Keratinocyte (primary cell): ENCODE results near the gene FAM170B. TPM values are rescaled to one million over a fixed set of nuclear protein-coding genes. Genes with fewer than 3 reads are reported as not detected.

Experiments used
- DNase-seq: peaks from one replicate; pipeline ENCODE4 v3.0.0-alpha.2; 2011; ENCODE audit warnings: low read depth, missing footprints, low spot score
- FAIRE-seq: peaks from 2 replicates; lab custom pipeline; 2011; peaks lifted over from hg19 to GRCh38; lab: Jason Lieb, UNC
- H2AFZ ChIP-seq: 2 replicates; pipeline ENCODE4 v1.6.0; 2012; ENCODE audit warnings: low read length, control low read depth, inconsistent platforms; ENCODE audit not compliant: control insufficient read depth
- H3K27ac ChIP-seq: 2 replicates; pipeline ENCODE4 v1.5.1; 2011; ENCODE audit warnings: low read length; ENCODE audit not compliant: control insufficient read depth, insufficient read depth
- H3K27me3 ChIP-seq: 3 replicates; pipeline ENCODE4 v1.6.0; 2011; ENCODE audit warnings: low read length; ENCODE audit not compliant: control insufficient read depth, insufficient read depth; ENCODE audit errors: extremely low read depth
- H3K36me3 ChIP-seq, 2 experiments: 2 replicates in 1 of 2; 3 replicates in 1 of 2; pipeline ENCODE4 v1.5.1; 2011; ENCODE audit warnings: low read length in 2 of 2, mild to moderate bottlenecking in 1 of 2; ENCODE audit not compliant: control insufficient read depth in 2 of 2, insufficient read depth in 2 of 2; ENCODE audit errors: extremely low read depth in 1 of 2
- H3K4me1 ChIP-seq: 3 replicates; pipeline ENCODE4 v1.5.1; 2011; ENCODE audit warnings: low read length; ENCODE audit not compliant: control insufficient read depth, insufficient read depth; ENCODE audit errors: extremely low read depth
- H3K4me2 ChIP-seq: 3 replicates; pipeline ENCODE4 v1.6.0; 2011; ENCODE audit warnings: low read depth, low read length; ENCODE audit not compliant: control insufficient read depth, insufficient read depth; ENCODE audit errors: extremely low read depth
- H3K4me3 ChIP-seq, 3 experiments: fragments of 200-600 bp in 1 of 3; sonication (generic) in 1 of 3; 2 replicates in 2 of 3; 3 replicates in 1 of 3; pipeline ENCODE4 v1.5.1; 2011 to 2016; ENCODE audit warnings: low read length in 3 of 3, mild to moderate bottlenecking in 3 of 3, control low read depth in 2 of 3, inconsistent platforms in 1 of 3, low read depth in 1 of 3, mixed read lengths in 1 of 3, mixed run types in 1 of 3, moderate library complexity in 1 of 3; ENCODE audit not compliant: control insufficient read depth in 2 of 3, insufficient read depth in 2 of 3; ENCODE audit errors: extremely low read depth in 1 of 3
- H3K79me2 ChIP-seq: 2 replicates; pipeline ENCODE4 v1.6.0; 2012; ENCODE audit warnings: low read length; ENCODE audit not compliant: control insufficient read depth, insufficient read depth
- H3K9ac ChIP-seq: 3 replicates; pipeline ENCODE4 v1.6.0; 2011; ENCODE audit warnings: low read length; ENCODE audit not compliant: control insufficient read depth, insufficient read depth; ENCODE audit errors: extremely low read depth
- H3K9me1 ChIP-seq: 3 replicates; pipeline ENCODE4 v1.6.0; 2011; ENCODE audit warnings: low read length; ENCODE audit not compliant: control insufficient read depth, insufficient read depth; ENCODE audit errors: extremely low read depth
- H3K9me3 ChIP-seq: 2 replicates; pipeline ENCODE4 v1.5.1; 2012; ENCODE audit warnings: low read depth, low read length; ENCODE audit not compliant: control insufficient read depth
- H4K20me1 ChIP-seq: 3 replicates; pipeline ENCODE4 v1.6.0; 2011; ENCODE audit warnings: low read length; ENCODE audit not compliant: control insufficient read depth, insufficient read depth; ENCODE audit errors: extremely low read depth
- EZH2 ChIP-seq: IDR thresholded peaks from one replicate; pipeline ENCODE4 v1.6.1; 2012; ENCODE audit warnings: inconsistent platforms, mild to moderate bottlenecking, low read length, moderate library complexity
- dilution Hi-C: fragments of 300-500 bp; cut with MboI; formaldehyde crosslinking; loops from one replicate; pipeline ENCODE4 v1.7.0; 2020; ENCODE audit warnings: low sequenced_read_pairs; ENCODE audit not compliant: extremely low pct_ligation_motif_present
- polyA plus RNA-seq, 5 experiments: library from polyadenylated mRNA; depleted of rRNA in 3 of 5; stranded (reverse) in 3 of 5; stranded (forward) in 1 of 5; unstranded in 1 of 5; fragments of >200 nt; gene quantifications; 1 replicate in 1 of 5; 2 replicates in 3 of 5; 3 replicates in 1 of 5; pipeline versions ENCODE4 v1.2.1 to v1.2.3, GENCODE V29; 2011 to 2012; ENCODE audit warnings: missing spikeins in 2 of 5, low read depth in 1 of 5, low replicate concordance in 1 of 5
- TF ChIP-seq, protein P1 (sequence below), 3 experiments: IDR thresholded peaks in 1 of 3; conservative IDR thresholded peaks in 1 of 3; optimal IDR thresholded peaks in 1 of 3; 2 replicates in 2 of 3; 3 replicates in 1 of 3; pipeline versions ENCODE3 to v1.5.1; 2011; ENCODE audit warnings: low read length in 3 of 3, mild to moderate bottlenecking in 3 of 3, moderate library complexity in 2 of 3, control low read depth in 1 of 3, inconsistent platforms in 1 of 3; ENCODE audit not compliant: insufficient read depth in 2 of 3; ENCODE audit errors: extremely low read depth in 1 of 3

The FAM170B gene
- polyA plus RNA-seq, 1 donor (not counting 4 experiments of a cell fraction or from before 2014, with no cell fraction given): not detected

DNA sequence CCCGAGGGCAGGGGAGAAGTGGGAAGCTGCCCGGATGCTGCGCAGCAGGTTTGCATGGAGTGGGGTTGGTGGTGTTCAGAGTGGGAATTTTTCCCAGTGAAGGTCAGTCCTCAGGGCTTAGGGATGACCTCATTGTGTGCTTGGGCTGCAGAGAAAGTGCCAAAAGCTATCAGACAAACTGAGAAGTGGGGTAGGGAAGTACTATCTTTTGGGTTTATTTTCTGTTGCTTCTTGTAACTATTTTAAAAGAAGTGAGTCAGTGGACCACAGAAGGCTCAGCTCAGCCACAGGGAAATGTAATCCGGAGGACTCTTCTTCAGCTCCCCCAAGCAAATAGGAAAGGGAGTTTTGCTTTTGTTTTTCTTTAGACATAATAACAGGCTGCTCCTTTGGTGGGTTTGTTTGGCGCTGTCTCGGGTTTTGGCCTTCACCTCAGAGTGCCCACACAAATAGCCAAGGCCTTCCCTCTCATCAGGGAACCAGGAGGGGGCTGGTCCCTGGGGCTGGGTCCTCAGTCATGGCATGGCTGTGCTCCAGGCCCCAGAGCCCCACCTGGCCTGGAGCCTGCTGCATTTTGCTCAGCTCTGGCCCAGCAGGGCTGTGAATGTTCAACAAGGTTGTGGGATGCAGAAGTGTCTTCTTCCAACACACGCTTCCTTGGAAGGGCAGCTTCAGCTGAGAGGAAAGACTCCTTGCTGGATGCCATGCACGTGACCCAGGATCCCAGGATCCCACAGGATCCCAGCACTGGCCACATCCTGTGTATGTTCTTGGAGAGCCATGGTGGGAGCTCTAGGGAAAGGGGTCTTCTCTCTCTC lies 5.4 kb upstream of the FAM170B start:
- Histone ChIP-seq H3K9me1 (no peaks in the 10 kb centered on the region), H3K36me3 (no peaks in the 10 kb centered on the region), H4K20me1 (no peaks in the 10 kb centered on the region), H3K27ac (no peak overlapping the region), H3K9me3 (no peaks in the 10 kb centered on the region), H3K4me3 (no peak overlapping the region), H2AFZ (no peak overlapping the region), H3K79me2 (no peaks in the 10 kb centered on the region), H3K9ac (no peak overlapping the region), H3K4me1 (no peaks in the 10 kb centered on the region), H3K4me2 (no peak overlapping the region), H3K27me3 (no peaks in the 10 kb centered on the region)
- DNase-seq: no peak
- TF ChIP-seq, protein P1, sequence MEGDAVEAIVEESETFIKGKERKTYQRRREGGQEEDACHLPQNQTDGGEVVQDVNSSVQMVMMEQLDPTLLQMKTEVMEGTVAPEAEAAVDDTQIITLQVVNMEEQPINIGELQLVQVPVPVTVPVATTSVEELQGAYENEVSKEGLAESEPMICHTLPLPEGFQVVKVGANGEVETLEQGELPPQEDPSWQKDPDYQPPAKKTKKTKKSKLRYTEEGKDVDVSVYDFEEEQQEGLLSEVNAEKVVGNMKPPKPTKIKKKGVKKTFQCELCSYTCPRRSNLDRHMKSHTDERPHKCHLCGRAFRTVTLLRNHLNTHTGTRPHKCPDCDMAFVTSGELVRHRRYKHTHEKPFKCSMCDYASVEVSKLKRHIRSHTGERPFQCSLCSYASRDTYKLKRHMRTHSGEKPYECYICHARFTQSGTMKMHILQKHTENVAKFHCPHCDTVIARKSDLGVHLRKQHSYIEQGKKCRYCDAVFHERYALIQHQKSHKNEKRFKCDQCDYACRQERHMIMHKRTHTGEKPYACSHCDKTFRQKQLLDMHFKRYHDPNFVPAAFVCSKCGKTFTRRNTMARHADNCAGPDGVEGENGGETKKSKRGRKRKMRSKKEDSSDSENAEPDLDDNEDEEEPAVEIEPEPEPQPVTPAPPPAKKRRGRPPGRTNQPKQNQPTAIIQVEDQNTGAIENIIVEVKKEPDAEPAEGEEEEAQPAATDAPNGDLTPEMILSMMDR (optimal IDR thresholded peaks at IDR 0.05 in 1 of 3, IDR thresholded peaks at IDR 0.05 in 1 of 3, conservative IDR thresholded peaks at IDR 0.05 in 1 of 3; ENCODE audit: extremely low read depth in 1 of 3, insufficient read depth in 2 of 3, low read length in 3 of 3): no peak
- no peak for TF ChIP-seq EZH2
- FAIRE-seq: no peak
- dilution Hi-C loops: no loop called here

DNA sequence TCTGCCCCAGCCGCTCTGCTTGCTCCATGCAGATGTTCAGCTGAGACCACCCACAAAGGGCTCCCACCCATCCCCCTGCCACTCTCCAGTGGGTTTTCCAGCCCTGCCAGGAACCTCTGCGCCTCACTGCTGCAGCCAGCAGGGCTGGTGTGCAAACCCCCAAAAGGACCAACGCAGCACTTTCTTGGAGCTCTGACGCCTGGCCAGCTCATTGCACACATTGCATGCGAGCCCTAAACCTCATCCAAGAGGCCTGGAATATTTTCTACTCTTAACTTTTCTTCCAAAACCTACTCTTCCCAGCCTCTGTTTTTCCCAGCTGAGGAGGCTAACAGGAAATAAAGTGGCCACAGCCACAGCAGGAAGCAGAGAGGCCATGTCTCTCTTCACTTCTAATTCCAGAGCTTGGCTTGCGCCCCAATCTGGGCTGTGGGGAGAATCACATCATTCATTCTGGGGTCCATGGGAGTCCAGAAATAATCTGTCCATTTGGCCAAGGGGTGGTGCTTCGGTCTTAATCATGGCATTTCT lies 4.6 kb upstream of the FAM170B start:
- H3K79me2 ChIP-seq: no peaks in the 10 kb centered on the region
- TF ChIP-seq, protein P1 (optimal IDR thresholded peaks at IDR 0.05 in 1 of 3, IDR thresholded peaks at IDR 0.05 in 1 of 3, conservative IDR thresholded peaks at IDR 0.05 in 1 of 3; ENCODE audit: extremely low read depth in 1 of 3, insufficient read depth in 2 of 3, low read length in 3 of 3): no peak
- no peak for TF ChIP-seq EZH2
- H3K4me2 ChIP-seq: no peak overlapping the region
- no peaks in the 10 kb centered on the region for H3K27me3 ChIP-seq
- no peaks in the 10 kb centered on the region for H3K4me1 ChIP-seq
- no peak overlapping the region for H3K27ac ChIP-seq
- dilution Hi-C loops: no loop called here
- no peaks in the 10 kb centered on the region for H3K36me3 ChIP-seq
- no peak for FAIRE-seq
- H2AFZ ChIP-seq: no peak overlapping the region
- H3K9ac ChIP-seq: no peak overlapping the region
- no peaks in the 10 kb centered on the region for H3K9me3 ChIP-seq
- DNase-seq: no peak
- no peaks in the 10 kb centered on the region for H3K9me1 ChIP-seq
- no peak overlapping the region for H3K4me3 ChIP-seq
- H4K20me1 ChIP-seq: no peaks in the 10 kb centered on the region
